Stimulated activated CD8-positive, alpha-beta memory T cell treated with anti-CD3 and anti-CD28 coated beads, Interleukin-12 subunit alpha, Interleukin-12 subunit beta, amount 100 ng/mL, for 1 hour (primary cell): ENCODE results near the gene CPLX1.
"Not testable (repeated sequence)": the region's sequence is repeated elsewhere in the genome, so short reads cannot be mapped to it uniquely, and the experiment has no call there.

ENCODE experiments used
- DNase-seq: peaks from one replicate; pipeline ENCODE4 v3.0.0-alpha.2; 2020; ENCODE audit warnings: low read depth

The CPLX1 gene

GRCh38 chr4:791898-792625 lies 33.9 kb downstream of the CPLX1 start:
- DNase-seq, result no peak

- no peak for DNase-seq
These were observed 34.6 kb downstream of the CPLX1 start for GRCh38 chr4:791252-791897.

- DNase-seq, result no peak
These were observed 35.5 kb downstream of the CPLX1 start for GRCh38 chr4:790466-790820.

- DNase-seq, result no peak
These were observed 36.1 kb downstream of the CPLX1 start for GRCh38 chr4:789571-790465.

DNA sequence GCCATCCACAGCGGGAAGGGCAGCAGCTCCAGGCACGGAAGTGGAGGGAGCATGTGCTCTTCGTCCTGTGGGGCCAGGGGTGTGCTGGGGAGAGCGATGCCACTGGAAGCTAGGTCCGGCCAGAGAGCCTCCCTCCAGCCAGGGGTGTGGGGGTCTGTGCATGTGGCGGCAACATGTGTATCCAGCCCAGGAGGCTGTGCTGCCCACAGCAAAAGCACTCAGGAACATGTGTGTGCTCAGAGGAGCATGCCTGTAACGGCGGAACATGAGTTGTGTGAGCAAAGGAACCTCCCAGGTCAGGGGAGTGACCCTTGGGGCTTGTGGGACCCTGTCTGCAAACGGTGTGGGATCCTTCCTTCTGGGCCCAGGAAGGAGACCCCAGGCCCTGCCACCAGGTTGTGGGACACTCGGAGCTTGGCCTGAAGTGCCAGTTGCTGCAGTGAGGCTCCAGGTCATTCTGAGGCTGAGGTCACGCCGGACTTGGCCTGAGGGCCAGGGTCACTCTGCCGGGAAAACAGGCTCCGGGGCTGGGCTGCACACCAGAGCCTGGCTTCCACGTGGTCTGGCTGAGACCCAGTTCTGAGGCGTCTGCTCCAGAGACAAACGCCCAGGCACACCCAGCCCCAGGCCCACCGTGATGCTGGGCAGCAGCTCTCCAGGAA lies 37.2 kb downstream of the CPLX1 start:
- DNase-seq, result no peak

GRCh38 chr4:788006-788635 lies 37.8 kb downstream of the CPLX1 start:
- no peak for DNase-seq

GRCh38 chr4:787561-787981 lies 38.4 kb downstream of the CPLX1 start:
- DNase-seq, result no peak

DNA sequence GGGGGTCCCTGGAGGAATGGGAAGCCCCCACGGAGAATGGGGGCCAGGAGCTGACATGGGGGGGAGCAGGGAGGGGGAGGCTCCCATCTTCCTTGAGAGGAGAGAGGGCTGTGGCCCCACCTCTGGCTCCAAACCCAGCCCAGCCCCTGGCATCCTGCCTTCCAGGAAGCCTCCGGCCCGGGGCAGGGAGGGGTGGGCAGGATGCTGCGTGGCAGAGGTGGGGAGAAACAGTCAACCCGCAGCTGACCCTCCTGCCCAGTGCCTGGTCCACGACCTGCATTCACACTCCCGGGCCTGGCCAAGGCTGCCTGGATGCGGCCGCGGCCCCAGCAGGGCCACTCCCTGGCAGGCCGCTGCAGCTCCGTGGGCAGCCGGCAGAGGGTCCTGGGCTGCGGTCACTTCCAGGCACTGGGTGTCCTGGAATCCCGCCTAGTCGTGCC lies 39.0 kb downstream of the CPLX1 start:
- no peak for DNase-seq

DNA sequence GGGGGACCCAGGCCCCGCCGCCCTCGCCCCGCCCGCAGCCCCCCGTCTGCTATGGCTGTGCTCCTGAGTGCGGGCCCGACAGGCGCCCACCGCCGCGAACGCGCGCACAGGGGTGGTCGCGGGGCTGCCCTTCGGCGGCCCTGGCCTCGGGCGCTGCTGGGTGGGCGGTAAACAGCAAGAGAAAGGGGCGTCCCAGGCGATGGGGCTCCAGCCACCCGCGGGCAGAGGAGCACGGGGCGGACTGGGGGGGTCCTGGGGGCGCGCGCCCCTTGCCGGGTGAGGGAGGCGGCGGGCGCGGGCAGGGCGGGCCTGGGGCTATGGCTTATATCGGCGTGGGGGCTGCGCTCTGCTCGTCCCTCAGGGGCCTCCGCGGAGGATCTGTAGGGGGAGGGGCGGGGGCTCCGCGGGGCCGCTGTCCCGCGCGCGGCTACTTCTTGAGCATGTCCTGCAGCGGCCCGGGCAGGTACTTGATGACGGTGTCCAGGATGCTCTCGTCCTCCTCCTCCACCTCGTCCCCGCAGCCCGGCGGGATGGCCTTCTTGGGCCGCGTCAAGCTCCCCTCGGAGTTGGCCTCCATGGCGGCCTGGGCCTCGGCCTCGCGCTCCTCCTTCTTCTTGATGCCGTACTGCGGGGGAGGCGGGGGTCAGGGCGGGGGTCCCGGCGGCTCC lies 39.7 kb downstream of the CPLX1 start:
- no peak for DNase-seq

DNA sequence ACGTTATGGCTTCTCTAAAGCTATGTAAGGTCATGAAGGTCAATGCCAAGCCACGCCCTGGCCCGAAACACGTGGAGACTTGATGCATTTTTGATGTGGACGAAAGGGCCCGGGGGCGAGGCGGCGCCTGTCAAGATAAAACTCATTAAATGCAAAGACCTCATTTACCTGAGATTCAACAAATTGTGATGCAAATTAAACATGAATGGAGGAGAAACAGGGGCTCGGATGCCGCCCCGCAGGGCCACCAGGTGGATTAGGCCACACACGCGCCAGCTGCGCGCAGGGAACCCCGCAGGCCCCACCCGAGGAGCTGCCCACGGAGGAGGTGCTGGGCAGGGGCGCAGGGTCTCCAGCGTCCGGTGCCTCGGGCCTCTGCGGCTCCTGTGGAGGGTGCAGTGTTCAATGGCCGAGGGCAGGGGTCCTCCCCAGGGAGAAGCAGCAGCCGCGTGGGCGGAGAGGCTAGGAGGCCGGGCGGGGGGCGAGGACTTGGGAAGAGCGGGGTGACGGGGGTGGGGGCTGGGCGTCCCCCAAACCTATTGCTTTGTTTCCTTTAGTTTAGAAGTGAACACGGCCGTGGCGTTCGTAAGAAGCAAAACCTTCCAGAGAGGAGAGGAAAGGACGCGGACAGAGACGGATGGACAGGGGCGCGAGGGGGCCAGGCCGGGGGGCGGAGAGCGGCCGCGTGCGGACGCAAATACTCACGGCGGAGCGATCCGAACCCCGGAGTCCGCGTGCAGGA lies 40.4 kb downstream of the CPLX1 start:
- no peak for DNase-seq

DNA sequence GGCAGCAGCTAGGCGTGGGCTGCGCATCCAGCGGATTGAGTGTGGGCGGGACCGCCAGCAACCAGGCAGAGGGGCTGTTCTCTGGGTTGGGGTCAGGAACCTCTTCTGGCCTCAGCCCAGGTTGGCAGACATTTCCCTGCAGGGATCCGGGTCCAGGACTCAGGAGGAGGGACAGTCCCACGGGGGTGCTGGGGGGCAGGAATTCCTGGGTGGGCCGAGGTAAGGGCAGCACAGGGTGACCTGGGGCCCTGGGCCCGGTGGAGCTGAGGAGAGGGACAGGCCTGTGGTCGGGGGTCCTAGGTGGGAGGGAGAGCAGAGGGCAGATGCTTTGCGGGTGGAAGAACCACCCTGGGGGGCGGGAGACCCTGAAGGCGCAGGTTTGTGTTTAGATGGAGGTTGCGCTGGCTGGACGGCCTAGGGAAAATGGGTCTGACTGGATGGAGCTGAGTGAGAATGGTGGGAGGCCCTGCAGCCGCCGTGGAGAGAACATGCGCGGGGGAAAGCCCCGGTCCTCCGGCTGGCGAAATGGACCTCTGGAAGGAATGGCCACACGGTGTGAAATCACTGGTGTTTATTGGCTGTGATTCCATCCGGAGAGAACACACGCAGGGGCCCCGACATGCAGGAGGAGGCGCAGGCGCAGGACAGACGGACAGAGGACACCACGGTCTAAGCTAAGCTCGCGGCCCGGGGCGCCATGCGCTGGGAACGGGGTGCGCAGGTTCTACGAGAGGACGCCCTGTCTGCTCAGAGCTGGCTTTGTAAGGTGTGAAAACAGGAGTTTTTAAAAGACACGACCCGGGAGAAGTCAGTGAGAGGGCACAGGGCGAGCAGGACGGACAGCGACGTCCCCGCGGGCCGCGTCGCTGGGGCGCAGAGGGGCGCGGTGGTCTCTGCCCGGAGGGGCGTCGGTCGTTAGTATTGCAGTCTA lies 41.3 kb downstream of the CPLX1 start:
- DNase-seq, result no peak

- DNase-seq, result peak; percentile 96
These were observed 44.3 kb downstream of the CPLX1 start for GRCh38 chr4:781493-782216.

DNA sequence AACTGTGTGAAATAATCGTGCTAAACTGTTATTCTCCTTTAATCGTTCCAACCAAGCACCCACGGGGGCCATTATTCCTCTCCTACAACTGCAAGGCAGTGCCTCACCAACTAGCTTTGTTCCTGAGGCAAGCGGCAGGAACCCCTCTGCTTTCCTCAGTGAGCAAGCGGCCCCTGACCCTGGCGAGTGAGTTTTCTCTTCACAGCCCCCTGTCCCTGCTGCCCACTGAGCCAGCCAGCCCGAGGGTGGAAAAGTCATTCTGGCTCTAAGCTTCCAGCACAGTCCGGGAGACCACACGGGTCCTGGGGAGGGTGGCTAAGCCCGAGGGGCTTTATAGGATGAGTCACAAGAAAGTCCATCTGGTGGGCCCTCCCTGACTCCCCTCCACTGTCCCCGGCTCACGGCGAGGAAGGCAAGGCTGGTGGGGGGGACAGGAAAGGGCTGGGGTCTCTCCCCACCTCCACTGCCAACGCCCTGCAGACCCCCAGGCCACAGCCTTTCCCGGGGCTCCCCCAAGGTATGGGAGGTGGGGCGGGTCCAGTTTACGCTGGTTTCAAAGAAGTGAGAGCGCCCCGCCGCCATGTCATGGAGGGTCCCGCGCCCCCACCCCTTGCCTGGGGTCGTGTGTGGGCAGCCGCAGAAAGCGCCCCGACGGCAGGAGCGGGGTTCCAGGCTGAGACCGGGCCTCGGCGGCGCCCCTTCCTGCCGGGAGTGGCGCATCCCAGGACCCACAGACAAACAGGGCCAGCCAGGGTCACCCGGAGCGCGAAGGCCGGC lies 45.0 kb downstream of the CPLX1 start:
- no peak for DNase-seq

DNA sequence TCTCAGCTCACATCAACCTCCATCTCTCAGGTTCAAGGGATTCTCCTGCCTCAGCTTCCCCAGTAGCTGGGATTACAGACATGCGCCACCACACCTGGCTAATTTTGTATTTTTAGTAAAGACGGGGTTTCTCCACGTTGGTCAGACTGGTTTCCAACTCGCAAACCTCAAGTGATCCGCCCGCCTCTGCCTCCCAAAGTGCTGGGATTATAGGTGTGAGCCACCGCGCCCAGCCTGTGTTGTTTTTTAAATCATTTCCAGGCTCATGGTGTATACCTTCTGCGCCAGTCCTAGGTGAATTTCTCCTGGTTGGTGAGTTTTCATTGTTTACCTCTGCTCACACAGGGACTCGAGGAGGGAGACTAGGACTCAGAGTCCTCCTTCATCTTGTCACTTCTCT lies 45.7 kb downstream of the CPLX1 start:
- DNase-seq, result not testable (repeated sequence)

- no peak for DNase-seq
These were observed 46.4 kb downstream of the CPLX1 start for GRCh38 chr4:779555-779954.

GRCh38 chr4:777520-778262 lies 48.2 kb downstream of the CPLX1 start:
- no peak for DNase-seq

DNA sequence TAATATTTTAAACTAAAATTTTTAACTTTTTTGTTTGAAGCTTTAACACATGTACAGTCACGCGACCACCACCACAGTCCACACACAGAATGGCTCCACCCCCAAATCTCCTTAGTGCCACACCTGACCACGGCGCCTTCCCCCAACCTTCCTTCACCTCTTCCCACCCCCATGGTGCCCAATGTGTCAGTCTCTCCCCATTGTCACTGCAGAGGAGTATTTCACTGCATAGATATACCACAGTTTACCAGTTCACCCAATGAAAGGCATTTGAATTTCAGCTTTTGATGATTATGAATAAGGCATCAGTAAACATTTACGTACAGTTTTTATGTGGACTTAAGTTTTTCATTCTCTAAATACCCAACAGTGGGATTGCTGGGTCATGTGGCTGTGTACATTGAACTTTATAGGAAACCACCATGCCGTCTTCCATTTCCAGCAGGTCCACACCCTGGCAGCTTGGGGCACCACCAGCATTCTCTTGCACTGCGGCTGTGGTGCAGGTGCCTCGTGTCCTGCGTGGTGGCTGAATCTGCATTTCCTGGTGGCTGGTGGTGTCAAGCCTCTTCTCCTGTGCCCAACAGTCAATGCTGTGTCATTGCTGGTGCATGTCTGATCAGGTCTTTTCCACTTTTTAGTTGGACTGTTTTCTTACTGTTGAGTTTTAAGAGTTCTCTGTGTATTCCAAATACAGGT lies 49.0 kb downstream of the CPLX1 start:
- DNase-seq, result no peak
